Bone marrow (tissue), 2 donors: ENCODE data around the gene NPSR1.

Source experiments
- DNase-seq, 2 donors: peaks; one replicate each; lab custom pipeline; 2025; lab: John Stamatoyannopoulos, UW

The NPSR1 gene

GRCh38 chr7:34723338-34723737, 65.3 kb downstream of the NPSR1 start:
- DNase-seq = no peak

- DNase-seq = peak in 1 of 2 donors; percentile 1
These were observed 66.0 kb downstream of the NPSR1 start for GRCh38 chr7:34723866-34724490.

- no peak for DNase-seq
These were observed 68.2 kb downstream of the NPSR1 start for GRCh38 chr7:34726221-34726620.

- no peak for DNase-seq
These were observed 69.5 kb downstream of the NPSR1 start for GRCh38 chr7:34727464-34727995.

GRCh38 chr7:34728156-34728555, 70.1 kb downstream of the NPSR1 start:
- DNase-seq = no peak

GRCh38 chr7:34734771-34735170, 76.8 kb downstream of the NPSR1 start:
- no peak for DNase-seq

GRCh38 chr7:34735526-34735925, 77.5 kb downstream of the NPSR1 start:
- DNase-seq = no peak

- DNase-seq = no peak
These were observed 81.8 kb downstream of the NPSR1 start for GRCh38 chr7:34739651-34740300.

- DNase-seq = no peak
These were observed 82.8 kb downstream of the NPSR1 start for GRCh38 chr7:34740840-34741239.

GRCh38 chr7:34747176-34747781, 89.3 kb downstream of the NPSR1 start:
- no peak for DNase-seq

- no peak for DNase-seq
These were observed 90.1 kb downstream of the NPSR1 start for GRCh38 chr7:34747867-34748727.

GRCh38 chr7:34748728-34749089, 90.7 kb downstream of the NPSR1 start:
- DNase-seq = no peak

- DNase-seq = no peak
These were observed 91.4 kb downstream of the NPSR1 start for GRCh38 chr7:34749446-34749845.

GRCh38 chr7:34750209-34750608, 92.2 kb downstream of the NPSR1 start:
- no peak for DNase-seq

GRCh38 chr7:34750636-34751035, 92.6 kb downstream of the NPSR1 start:
- DNase-seq = no peak

- no peak for DNase-seq
These were observed 94.0 kb downstream of the NPSR1 start for GRCh38 chr7:34751725-34752643.

GRCh38 chr7:34752929-34753328, 94.9 kb downstream of the NPSR1 start:
- DNase-seq = no peak

- no peak for DNase-seq
These were observed 97.0 kb downstream of the NPSR1 start for GRCh38 chr7:34755008-34755407.

GRCh38 chr7:34756025-34756437, 98.0 kb downstream of the NPSR1 start:
- no peak for DNase-seq

GRCh38 chr7:34756691-34757090, 98.7 kb downstream of the NPSR1 start:
- DNase-seq = no peak

- no peak for DNase-seq
These were observed 99.6 kb downstream of the NPSR1 start for GRCh38 chr7:34757570-34758110.
